ENCODE measurements around the gene ZNF25. TPM values are rescaled to one million over a fixed set of nuclear protein-coding genes. Genes with fewer than 3 reads are reported as not detected.
"Not testable (repeated sequence)": the region's sequence is repeated elsewhere in the genome, so short reads cannot be mapped to it uniquely, and the experiment has no call there.

The ZNF25 gene
- total RNA-seq (10.8 TPM), polyA plus RNA-seq (ENCODE audit: insufficient read depth, low read depth, low replicate concordance) (5.5 TPM)
- long read RNA-seq, donor 1: 0 reads
- long read RNA-seq, donor 2, full-length matches to known transcripts: 2 of 2 reads
- long read RNA-seq, donor 2, partial matches to known transcripts: 0 of 2 reads
- long read RNA-seq, donor 2, other reads (novel, unspliced or antisense): 0 of 2 reads
- long read RNA-seq, donor 3, full-length matches to known transcripts: 1 of 1 reads
- long read RNA-seq, donor 3, partial matches to known transcripts: 0 of 1 reads
- long read RNA-seq, donor 3, other reads (novel, unspliced or antisense): 0 of 1 reads
- long read RNA-seq, donor 4, partial matches to known transcripts: 13 of 13 reads
- long read RNA-seq, donor 4, other reads (novel, unspliced or antisense): 0 of 13 reads
- long read RNA-seq, donor 5: 0 reads
- long read RNA-seq, donor 6, full-length matches to known transcripts: 1 of 1 reads
- long read RNA-seq, donor 6, partial matches to known transcripts: 0 of 1 reads
- long read RNA-seq, donor 6, other reads (novel, unspliced or antisense): 0 of 1 reads
- long read RNA-seq, donor 7, full-length matches to known transcripts: 4 of 11 reads
- long read RNA-seq, donor 7, partial matches to known transcripts: 0 of 11 reads
- long read RNA-seq, donor 7, other reads (novel, unspliced or antisense): 7 of 11 reads
- long read RNA-seq, donor 8: 0 reads
- long read RNA-seq, donor 9, full-length matches to known transcripts: 2 of 2 reads
- long read RNA-seq, donor 9, partial matches to known transcripts: 0 of 2 reads
- long read RNA-seq, donor 9, other reads (novel, unspliced or antisense): 0 of 2 reads
- long read RNA-seq, donor 10, partial matches to known transcripts: 32 of 32 reads
- long read RNA-seq, donor 10, other reads (novel, unspliced or antisense): 0 of 32 reads

DNA sequence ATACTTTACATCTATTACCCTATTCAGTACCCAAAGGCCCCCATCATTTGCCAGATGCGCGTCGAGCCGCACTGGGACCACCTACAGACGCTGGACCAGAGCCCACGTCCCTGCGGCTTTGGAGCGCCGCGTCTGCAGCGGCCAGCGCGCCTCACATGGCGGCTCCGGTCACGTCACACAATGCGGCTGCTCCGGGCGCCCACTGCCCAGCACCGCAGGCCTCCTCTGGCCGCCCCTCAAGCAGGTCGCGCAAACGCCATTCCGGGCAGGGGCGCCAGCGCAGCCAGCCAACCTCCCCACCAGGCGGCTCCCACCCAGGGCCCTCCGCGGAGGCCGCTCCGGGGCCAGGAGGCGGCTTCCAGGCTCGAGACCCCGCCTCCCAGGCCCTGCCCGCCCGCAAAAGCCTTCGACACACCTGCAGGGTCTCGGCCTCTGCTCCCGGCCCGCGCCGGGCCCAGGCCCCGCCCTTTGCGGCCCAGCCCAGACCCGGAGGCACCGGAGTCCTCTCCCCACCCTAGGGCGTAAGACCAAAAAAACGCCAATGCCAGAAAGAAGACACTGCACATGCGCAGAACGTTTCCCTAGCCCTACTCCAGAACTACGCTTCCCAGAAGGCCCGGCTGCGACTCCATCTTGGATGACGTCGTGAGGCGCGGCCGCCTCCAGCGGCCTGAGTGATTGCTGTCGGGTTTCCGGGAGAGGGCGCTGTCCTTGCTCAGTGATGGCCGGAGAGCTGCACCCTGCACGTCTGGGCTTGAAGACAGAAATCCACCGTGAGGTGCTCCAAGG, at the start of gene ZNF25:
Gene ZNF25 (minus strand): TSS at position 557 of the 789 bp plus-strand sequence. CDS start 4,925 bp downstream, outside the sequence.
- H3K9ac ChIP-seq (ENCODE audit: low read length in 3 of 3): peak within 1 kb of the TSS; percentile 84 to 94 (median 92)
- peak within 1 kb of the TSS; percentile 91 to 92 for H3K27ac ChIP-seq (ENCODE audit: low read depth in 2 of 2, low read length in 2 of 2)
- FAIRE-seq (peak; percentile 95), DNase-seq (peak; percentile 99 to 100 (median 99))
- intact Hi-C loops (cut with DNase I): no loop called here
- TF ChIP-seq, protein P1, sequence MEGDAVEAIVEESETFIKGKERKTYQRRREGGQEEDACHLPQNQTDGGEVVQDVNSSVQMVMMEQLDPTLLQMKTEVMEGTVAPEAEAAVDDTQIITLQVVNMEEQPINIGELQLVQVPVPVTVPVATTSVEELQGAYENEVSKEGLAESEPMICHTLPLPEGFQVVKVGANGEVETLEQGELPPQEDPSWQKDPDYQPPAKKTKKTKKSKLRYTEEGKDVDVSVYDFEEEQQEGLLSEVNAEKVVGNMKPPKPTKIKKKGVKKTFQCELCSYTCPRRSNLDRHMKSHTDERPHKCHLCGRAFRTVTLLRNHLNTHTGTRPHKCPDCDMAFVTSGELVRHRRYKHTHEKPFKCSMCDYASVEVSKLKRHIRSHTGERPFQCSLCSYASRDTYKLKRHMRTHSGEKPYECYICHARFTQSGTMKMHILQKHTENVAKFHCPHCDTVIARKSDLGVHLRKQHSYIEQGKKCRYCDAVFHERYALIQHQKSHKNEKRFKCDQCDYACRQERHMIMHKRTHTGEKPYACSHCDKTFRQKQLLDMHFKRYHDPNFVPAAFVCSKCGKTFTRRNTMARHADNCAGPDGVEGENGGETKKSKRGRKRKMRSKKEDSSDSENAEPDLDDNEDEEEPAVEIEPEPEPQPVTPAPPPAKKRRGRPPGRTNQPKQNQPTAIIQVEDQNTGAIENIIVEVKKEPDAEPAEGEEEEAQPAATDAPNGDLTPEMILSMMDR (IDR thresholded peaks at IDR 0.05; ENCODE audit: borderline replicate concordance, extremely low read depth, insufficient read depth): peak; percentile 93
- H3K9me3 ChIP-seq (ENCODE audit: control insufficient read depth in 2 of 3, insufficient read depth in 1 of 3, low read length in 3 of 3): no peaks in the 10 kb centered on the region
- peaks cover 0 to 7% (median 6%) of the 10 kb centered on the region in 3 donors for H3K4me1 ChIP-seq (ENCODE audit: control insufficient read depth in 2 of 3, insufficient read depth in 2 of 3, low read depth in 1 of 3, low read length in 3 of 3)
- H3K27me3 ChIP-seq (ENCODE audit: control insufficient read depth, insufficient read depth, low read length): no peaks in the 10 kb centered on the region
- no peaks in the 10 kb centered on the region for H3K36me3 ChIP-seq (ENCODE audit: control insufficient read depth in 2 of 3, insufficient read depth in 3 of 3, low read length in 3 of 3)
- H3K4me3 ChIP-seq (ENCODE audit: low read length in 3 of 3): peak within 1 kb of the TSS; percentile 78 to 98 (median 96)

DNA sequence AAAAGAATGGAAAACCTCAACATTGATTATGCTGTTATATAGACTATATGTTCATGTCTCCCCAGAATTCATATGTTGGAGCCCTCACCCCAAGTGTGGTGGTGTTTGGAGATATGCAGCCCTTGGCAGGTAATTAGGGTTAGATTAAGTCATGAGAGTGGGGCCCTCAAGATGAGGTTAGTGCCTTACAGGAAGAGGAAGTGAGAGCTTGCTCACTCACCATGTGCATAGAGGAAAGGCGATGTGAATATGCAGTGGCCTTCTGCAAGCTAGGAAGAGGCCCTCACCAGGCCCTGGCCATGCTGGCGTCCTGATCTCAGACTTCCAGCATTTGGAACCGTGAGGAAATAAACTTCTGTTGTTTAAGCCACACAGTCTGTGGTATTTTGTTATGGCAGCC, 48.8 kb upstream of the ZNF25 start:
- intact Hi-C loops (cut with DNase I): no loop called here
- Histone ChIP-seq H3K27me3 (ENCODE audit: control insufficient read depth, insufficient read depth, low read length) (no peaks in the 10 kb centered on the region), H3K27ac (ENCODE audit: low read depth in 2 of 2, low read length in 2 of 2) (no peak overlapping the region), H3K9ac (ENCODE audit: low read length in 3 of 3) (no peak overlapping the region), H3K9me3 (ENCODE audit: control insufficient read depth in 2 of 3, insufficient read depth in 1 of 3, low read length in 3 of 3) (no peaks in the 10 kb centered on the region), H3K4me3 (ENCODE audit: low read length in 3 of 3) (no peak overlapping the region), H3K36me3 (ENCODE audit: control insufficient read depth in 2 of 3, insufficient read depth in 3 of 3, low read length in 3 of 3) (peaks cover 10 to 35% (median 12%) of the 10 kb centered on the region in 3 donors), H3K4me1 (ENCODE audit: control insufficient read depth in 2 of 3, insufficient read depth in 2 of 3, low read depth in 1 of 3, low read length in 3 of 3) (no peaks in the 10 kb centered on the region)
- no peak for DNase-seq
- no peak for FAIRE-seq
- TF ChIP-seq, protein P1 (IDR thresholded peaks at IDR 0.05; ENCODE audit: borderline replicate concordance, extremely low read depth, insufficient read depth): no peak

DNA sequence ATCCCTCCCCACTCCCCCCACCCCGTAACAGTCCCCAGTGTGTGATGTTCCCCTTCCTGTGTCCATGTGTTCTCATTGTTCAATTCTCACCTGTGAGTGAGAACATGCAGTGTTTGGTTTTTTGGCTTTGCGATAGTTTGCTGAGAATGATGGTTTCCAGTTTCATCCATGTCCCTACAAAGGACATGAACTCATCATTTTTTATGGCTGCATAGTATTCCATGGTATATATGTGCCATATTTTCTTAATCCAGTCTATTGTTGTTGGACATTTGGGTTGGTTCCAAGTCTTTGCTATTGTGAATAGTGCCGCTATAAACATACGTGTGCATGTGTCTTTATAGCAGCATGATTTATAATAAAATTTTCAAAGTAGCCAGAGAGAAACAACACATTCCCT, 42.7 kb upstream of the ZNF25 start:
- H3K4me1 ChIP-seq (ENCODE audit: control insufficient read depth in 2 of 3, insufficient read depth in 2 of 3, low read depth in 1 of 3, low read length in 3 of 3); H3K27ac ChIP-seq (ENCODE audit: low read depth in 2 of 2, low read length in 2 of 2); intact Hi-C loops (cut with DNase I); FAIRE-seq; H3K4me3 ChIP-seq (ENCODE audit: low read length in 3 of 3); DNase-seq; H3K27me3 ChIP-seq (ENCODE audit: control insufficient read depth, insufficient read depth, low read length); H3K9ac ChIP-seq (ENCODE audit: low read length in 3 of 3); H3K9me3 ChIP-seq (ENCODE audit: control insufficient read depth in 2 of 3, insufficient read depth in 1 of 3, low read length in 3 of 3): not testable (repeated sequence)
- peaks cover 12 to 49% (median 23%) of the 10 kb centered on the region in 3 donors for H3K36me3 ChIP-seq (ENCODE audit: control insufficient read depth in 2 of 3, insufficient read depth in 3 of 3, low read length in 3 of 3)
